ENCODE data around the gene CTRB2.
A peak's percentile ranks its signal among the peaks of the same experiment; 100 is the strongest.
"Not testable (repeated sequence)": the region's sequence is repeated elsewhere in the genome, so short reads cannot be mapped to it uniquely, and the experiment has no call there.

Gene CTRB2

GRCh38 chr16:75243667-75244224 is 36.8 kb upstream of the CTRB2 start:
- H3K27ac ChIP-seq: peak overlapping the region; percentile 98
- peaks cover 38% of the 10 kb centered on the region for H3K36me3 ChIP-seq (replicated peaks)
- in situ Hi-C loops (cut with HindIII; ENCODE audit: low pct_ligation_motif_present, low sequenced_read_pairs): no loop called here
- H3K4me3 ChIP-seq (ENCODE audit: low read depth, low read length): no peak overlapping the region
- no peak for DNase-seq
- H3K27me3 ChIP-seq (replicated peaks): no peaks in the 10 kb centered on the region
- TF ChIP-seq CTCF (IDR thresholded peaks at IDR 0.05; ENCODE audit: low read depth, low read length, missing control alignments): no peak

- DNase-seq; H3K27ac ChIP-seq; in situ Hi-C loops (cut with HindIII; ENCODE audit: low pct_ligation_motif_present, low sequenced_read_pairs); H3K4me3 ChIP-seq (ENCODE audit: low read depth, low read length); H3K27me3 ChIP-seq (replicated peaks): not testable (repeated sequence)
- peaks cover 42% of the 10 kb centered on the region for H3K36me3 ChIP-seq (replicated peaks)
Measured at GRCh38 chr16:75242436-75243078, 35.6 kb upstream of the CTRB2 start.

GRCh38 chr16:75241955-75242354 is 35.0 kb upstream of the CTRB2 start:
- Histone ChIP-seq H3K36me3 (replicated peaks) (peaks cover 42% of the 10 kb centered on the region), H3K4me3 (ENCODE audit: low read depth, low read length) (no peak overlapping the region), H3K27me3 (replicated peaks) (no peaks in the 10 kb centered on the region), H3K27ac (no peak overlapping the region)
- no peak for DNase-seq
- no peak for TF ChIP-seq CTCF (IDR thresholded peaks at IDR 0.05; ENCODE audit: low read depth, low read length, missing control alignments)
- in situ Hi-C loops (cut with HindIII; ENCODE audit: low pct_ligation_motif_present, low sequenced_read_pairs): no loop called here

- H3K36me3 ChIP-seq (replicated peaks): peaks cover 47% of the 10 kb centered on the region
- in situ Hi-C loops (cut with HindIII; ENCODE audit: low pct_ligation_motif_present, low sequenced_read_pairs): no loop called here
Measured at GRCh38 chr16:75241412-75241811, 34.5 kb upstream of the CTRB2 start.

GRCh38 chr16:75240633-75241032 is 33.7 kb upstream of the CTRB2 start:
- in situ Hi-C loops (cut with HindIII; ENCODE audit: low pct_ligation_motif_present, low sequenced_read_pairs): not testable (repeated sequence)

More at GRCh38 chr16:75241412-75241811, 34.5 kb upstream of the CTRB2 start:
- Histone ChIP-seq H3K4me3 (ENCODE audit: low read depth, low read length) (no peak overlapping the region), H3K27ac (no peak overlapping the region), H3K27me3 (replicated peaks) (no peaks in the 10 kb centered on the region)
- no peak for DNase-seq
- no peak for TF ChIP-seq CTCF (IDR thresholded peaks at IDR 0.05; ENCODE audit: low read depth, low read length, missing control alignments)

More at GRCh38 chr16:75240633-75241032, 33.7 kb upstream of the CTRB2 start:
- not testable (repeated sequence) for H3K27ac ChIP-seq; H3K27me3 ChIP-seq (replicated peaks); H3K4me3 ChIP-seq (ENCODE audit: low read depth, low read length); DNase-seq
- TF ChIP-seq CTCF (IDR thresholded peaks at IDR 0.05; ENCODE audit: low read depth, low read length, missing control alignments): peak; percentile 44
- peaks cover 55% of the 10 kb centered on the region for H3K36me3 ChIP-seq (replicated peaks)
